Measurements from ENCODE around the gene PIP5K1B.

Gene PIP5K1B

DNA sequence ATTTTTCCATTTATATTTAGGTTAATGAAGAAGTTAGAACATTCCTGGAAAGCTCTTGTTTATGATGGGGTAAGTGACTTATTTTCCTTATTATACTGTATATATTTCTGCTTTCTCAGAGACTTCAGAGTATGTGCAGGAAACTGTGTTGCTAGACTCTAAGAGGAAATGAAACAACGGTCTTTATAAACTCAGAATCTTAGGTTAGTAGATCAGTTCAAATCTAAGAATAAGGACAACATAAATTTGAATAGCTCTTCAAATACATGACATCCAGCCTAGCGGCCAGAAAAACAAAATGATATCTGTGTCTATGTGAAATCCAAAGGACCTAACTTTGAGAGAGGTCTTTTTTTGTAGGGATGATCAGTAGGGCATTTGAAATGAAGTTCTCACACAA lies 214.6 kb downstream of the PIP5K1B start:
- DNase-seq (ENCODE audit: low read depth), result no peak

DNA sequence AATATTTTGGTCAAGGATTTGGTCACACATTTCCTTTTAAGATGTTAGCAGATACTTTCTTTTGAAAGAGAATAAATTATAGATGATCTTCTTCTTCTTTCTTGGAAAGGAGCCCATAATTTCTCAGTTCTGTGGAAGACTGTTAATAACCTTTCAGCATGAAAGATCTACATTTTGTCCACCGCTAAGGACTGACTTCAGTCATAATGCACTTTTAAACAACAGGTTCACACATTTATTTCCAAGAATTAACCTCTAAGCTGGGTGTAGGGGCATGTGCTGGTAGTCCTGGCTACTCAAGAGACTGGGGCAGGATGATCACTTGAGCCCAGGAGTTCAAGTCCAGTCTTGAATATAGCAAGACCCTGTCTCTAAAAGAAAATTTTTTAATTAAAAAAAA lies 215.9 kb downstream of the PIP5K1B start:
- DNase-seq (ENCODE audit: low read depth), result no peak

GRCh38 chr9:68923480-68923879 lies 218.4 kb downstream of the PIP5K1B start:
- DNase-seq (ENCODE audit: low read depth), result no peak

DNA sequence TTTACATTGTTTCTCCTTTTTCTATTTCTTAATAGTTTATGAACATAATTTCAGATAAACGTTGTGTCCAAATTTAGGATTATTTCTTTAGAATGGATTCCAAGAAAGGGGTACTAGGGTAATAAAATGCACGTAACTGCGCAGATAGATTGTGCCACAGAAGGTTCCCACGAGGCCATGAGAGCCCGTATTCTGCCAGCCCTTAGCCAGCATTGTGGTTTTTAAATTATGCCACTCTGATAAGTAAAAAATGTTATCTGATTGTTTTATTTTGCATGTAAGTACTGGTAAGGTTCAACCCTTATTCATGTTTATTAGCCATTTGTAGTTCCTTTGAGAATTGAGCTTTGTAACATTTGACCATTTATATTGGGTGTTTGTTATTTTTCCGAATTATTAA lies 220.1 kb downstream of the PIP5K1B start:
- no peak for DNase-seq (ENCODE audit: low read depth)

DNA sequence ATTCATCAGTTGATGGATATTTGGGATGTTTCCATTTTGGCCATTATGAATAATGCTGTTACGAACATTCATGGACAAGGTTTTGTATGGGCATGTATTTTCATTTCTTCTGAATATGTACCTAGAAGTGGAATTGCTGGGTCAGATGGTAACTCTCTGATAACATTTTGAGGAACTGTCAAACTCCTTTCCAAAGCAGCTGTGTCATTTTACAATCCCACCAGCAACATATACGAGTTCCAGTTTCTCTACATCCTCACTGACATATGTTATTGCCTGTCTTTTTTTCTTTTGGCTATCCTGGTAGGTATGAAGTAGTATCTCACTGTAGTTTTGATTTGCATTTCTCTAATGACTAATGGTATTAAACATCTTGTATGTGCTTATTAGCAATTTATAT lies 222.1 kb downstream of the PIP5K1B start:
- no peak for DNase-seq (ENCODE audit: low read depth)

DNA sequence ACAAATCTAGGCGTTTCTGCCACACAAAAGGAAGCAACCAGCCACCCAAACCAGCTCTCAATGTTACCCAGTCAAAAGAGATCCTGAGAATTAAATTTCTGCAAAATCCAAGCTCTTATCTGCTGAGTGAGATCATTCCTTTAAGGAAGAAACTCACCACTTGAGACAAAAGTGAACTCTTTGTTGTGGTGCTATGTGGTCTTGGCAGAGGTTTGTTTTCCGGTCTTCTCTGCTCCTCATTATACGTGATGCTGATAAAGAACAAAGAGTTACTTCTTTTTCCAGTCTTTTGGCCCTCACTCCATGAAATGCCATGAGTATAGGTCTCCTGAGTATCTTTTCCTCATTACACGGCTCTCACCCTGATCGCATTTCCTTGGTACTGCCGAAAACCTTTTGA lies 226.8 kb downstream of the PIP5K1B start:
- DNase-seq (ENCODE audit: low read depth), result no peak

DNA sequence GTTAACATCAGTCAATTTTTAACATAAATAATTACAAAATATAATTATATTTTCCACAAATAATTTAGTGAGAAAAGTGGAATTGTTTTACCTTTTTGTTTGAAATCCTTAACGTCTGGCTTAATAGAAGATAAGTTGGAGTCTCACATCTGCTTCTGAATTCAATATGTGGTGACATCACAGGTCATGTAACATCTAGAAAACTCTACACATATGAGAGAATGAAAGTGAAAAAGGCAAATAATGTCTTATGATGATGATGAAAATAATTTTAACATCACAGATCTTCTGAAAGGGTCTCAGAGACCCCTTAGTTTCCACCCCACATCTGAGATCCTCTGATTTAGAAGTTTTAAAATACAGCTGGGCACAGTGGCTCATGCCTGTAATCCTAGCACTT lies 227.4 kb downstream of the PIP5K1B start:
- DNase-seq (ENCODE audit: low read depth), result no peak

- no peak for DNase-seq (ENCODE audit: low read depth)
These were observed 228.6 kb downstream of the PIP5K1B start for GRCh38 chr9:68933434-68934328.

GRCh38 chr9:68934329-68934644 lies 229.2 kb downstream of the PIP5K1B start:
- no peak for DNase-seq (ENCODE audit: low read depth)

GRCh38 chr9:68940573-68940972 lies 235.5 kb downstream of the PIP5K1B start:
- no peak for DNase-seq (ENCODE audit: low read depth)

DNA sequence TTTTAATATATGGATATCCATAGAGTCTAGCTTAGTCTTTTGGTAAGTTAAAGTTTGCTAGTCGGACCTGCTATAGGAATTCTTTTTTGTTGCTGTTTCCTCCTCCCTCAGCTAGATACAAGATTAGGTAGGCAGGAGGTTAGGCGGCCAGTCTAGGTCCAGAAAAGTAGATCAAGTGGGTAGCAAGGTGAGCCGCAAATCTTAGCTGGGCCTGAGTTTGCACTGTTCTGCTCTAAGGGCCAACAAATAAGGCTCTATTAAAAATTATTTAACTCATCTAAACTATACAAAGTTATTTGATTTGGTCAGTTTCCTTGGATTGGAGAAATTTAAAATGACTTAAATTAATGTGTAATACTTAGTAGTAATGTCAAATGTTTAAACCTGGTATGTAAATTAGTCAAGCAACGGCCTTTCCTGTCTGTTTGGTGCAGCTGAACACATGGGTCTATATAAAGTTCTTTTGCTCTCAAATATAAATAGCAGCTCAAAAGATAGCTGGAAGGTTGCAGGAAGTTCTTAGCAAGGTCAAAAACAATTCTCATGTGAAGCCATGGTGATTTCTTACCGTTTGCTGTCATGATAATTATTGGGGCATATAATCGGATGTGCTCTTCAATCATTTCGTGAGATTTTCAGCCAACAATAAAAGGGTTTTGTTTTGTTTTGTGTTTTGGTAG lies 236.9 kb downstream of the PIP5K1B start:
- DNase-seq (ENCODE audit: low read depth), result no peak

GRCh38 chr9:68942790-68943189 lies 237.8 kb downstream of the PIP5K1B start:
- no peak for DNase-seq (ENCODE audit: low read depth)

DNA sequence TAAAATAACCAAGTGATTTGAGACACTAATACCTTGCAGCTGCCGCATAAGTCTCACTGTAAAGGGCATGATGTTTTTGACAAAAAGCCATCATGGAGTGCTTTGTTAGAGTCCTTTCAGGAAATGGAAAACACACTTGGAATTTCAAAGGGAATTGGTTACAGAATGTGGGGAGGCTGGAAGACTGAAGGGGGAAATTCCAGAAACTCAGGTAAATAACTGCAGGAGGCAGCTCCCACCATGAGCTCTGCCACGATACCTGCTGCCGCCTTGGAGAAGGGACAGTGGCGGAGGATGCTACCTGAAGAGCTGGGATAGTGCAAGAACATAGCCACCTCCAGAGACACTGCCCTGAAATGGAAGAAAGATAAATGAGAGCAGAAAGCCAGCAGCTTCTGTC lies 242.0 kb downstream of the PIP5K1B start:
- DNase-seq (ENCODE audit: low read depth), result no peak

- no peak for DNase-seq (ENCODE audit: low read depth)
These were observed 243.0 kb downstream of the PIP5K1B start for GRCh38 chr9:68947842-68948569.

DNA sequence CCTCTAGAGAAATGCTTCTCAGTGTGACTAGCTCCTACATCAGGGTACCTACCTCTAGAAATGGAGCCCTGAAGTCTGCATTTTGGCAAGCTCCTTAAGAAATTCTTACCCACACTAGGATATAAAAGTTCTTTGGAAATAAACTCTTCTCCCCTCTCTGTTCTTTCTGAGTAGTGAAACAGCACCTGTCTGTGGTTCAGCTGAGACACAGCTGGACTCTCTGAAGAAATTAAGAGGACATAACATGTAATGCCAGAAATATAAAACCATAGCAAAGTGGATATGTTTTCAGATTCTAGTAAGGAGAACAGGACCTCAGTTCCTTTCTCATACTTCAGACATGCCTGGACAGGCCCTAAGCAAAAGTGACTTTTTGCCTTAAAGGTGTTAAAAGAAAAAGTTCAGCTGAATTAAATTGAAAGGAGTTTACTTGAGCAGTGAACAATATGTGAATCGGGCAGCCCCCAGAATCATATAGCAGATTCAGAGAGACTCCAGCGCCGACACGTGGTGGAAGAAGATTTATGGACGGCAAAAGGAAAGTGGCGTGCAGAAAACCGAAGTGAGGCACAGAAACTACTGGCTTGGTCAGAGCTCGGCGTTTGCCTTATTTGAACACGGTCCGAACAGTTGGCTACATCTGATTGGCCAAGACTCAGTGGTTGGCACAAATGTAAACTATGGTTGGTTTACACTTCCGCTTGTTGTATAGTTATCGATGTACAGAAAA lies 244.4 kb downstream of the PIP5K1B start:
- peak; percentile 11 for DNase-seq (ENCODE audit: low read depth)

GRCh38 chr9:68950188-68950587 lies 245.1 kb downstream of the PIP5K1B start:
- DNase-seq (ENCODE audit: low read depth), result no peak

- no peak for DNase-seq (ENCODE audit: low read depth)
These were observed 245.6 kb downstream of the PIP5K1B start for GRCh38 chr9:68950689-68951088.

GRCh38 chr9:68951879-68952659 lies 247.0 kb downstream of the PIP5K1B start:
- no peak for DNase-seq (ENCODE audit: low read depth)

GRCh38 chr9:68953771-68954170 lies 248.7 kb downstream of the PIP5K1B start:
- no peak for DNase-seq (ENCODE audit: low read depth)

DNA sequence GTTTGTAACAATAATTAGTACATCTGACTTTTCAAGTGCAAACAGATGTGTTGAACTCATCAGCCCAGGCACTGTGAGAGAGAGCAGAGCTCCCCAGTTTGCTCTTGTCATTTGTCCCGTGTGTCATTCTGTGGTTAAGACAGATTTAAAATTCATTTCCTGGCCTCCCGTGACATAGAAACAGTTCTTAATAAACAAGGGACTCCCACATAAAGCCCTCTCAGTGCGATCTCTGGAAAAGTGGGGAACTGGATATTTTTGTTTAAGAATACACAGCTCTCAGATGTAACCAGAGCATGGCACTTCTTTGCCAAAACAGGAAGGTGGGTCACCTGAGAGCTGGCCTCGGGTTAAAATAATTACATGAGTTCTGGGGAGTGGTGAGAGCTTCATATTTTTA lies 250.3 kb downstream of the PIP5K1B start:
- DNase-seq (ENCODE audit: low read depth), result no peak

- DNase-seq (ENCODE audit: low read depth), result no peak
These were observed 252.4 kb downstream of the PIP5K1B start for GRCh38 chr9:68957479-68957878.

GRCh38 chr9:68961587-68961986 lies 256.5 kb downstream of the PIP5K1B start:
- no peak for DNase-seq (ENCODE audit: low read depth)
